AG04450 (cell line): ENCODE measurements around the gene HACL1. TPM values are rescaled to one million over a fixed set of nuclear protein-coding genes. Genes with fewer than 3 reads are reported as not detected.

Experiments used
- CTCF ChIA-PET: fragments of 300-600, 350-600 bp; formaldehyde crosslinking; extraction: SDS; loops from one replicate; lab custom pipeline; 2022; ENCODE audit warnings: antibody characterized with exemption, inconsistent platforms; lab: Charles Lee
- POLR2A ChIA-PET: fragments of 350-600 bp; formaldehyde crosslinking; extraction: SDS; loops from one replicate; lab custom pipeline; 2021; ENCODE audit warnings: antibody characterized with exemption, inconsistent platforms; lab: Yijun Ruan, JAX
- DNase-seq: peaks from one replicate; pipeline ENCODE4 v3.0.0-alpha.2; 2011; ENCODE audit warnings: low read depth, low spot score
- H3K27ac ChIP-seq: one replicate; pipeline ENCODE4 v1.5.1; 2012; ENCODE audit warnings: low read depth, low read length, control low read depth
- H3K27me3 ChIP-seq: one replicate; pipeline ENCODE4 v1.6.0; 2012; ENCODE audit warnings: low read length; ENCODE audit not compliant: control insufficient read depth, insufficient read depth
- H3K4me3 ChIP-seq: 2 replicates; pipeline ENCODE4 v1.5.1; 2011; ENCODE audit warnings: mild to moderate bottlenecking, low read depth, low read length, control low read depth
- H3K9me3 ChIP-seq: 2 replicates; pipeline ENCODE4 v1.5.1; 2012; ENCODE audit warnings: low read length; ENCODE audit not compliant: control insufficient read depth, insufficient read depth
- CTCF ChIP-seq: IDR thresholded peaks from 2 replicates; pipeline ENCODE4 v1.5.1; 2011; ENCODE audit warnings: low read depth, low read length, control low read depth, inconsistent platforms
- polyA plus RNA-seq: library from polyadenylated mRNA; depleted of rRNA; stranded (reverse); fragments of >200 nt; gene quantifications from 2 replicates; pipeline ENCODE4 v1.2.3, GENCODE V29; 2011

Gene HACL1
- polyA plus RNA-seq, 1 experiment, result 22.0 TPM

- no peak overlapping the region for H3K4me3 ChIP-seq
These were observed 33.3 kb upstream of the HACL1 start for GRCh38 chr3:15634671-15635070.

GRCh38 chr3:15633766-15634598, 32.6 kb upstream of the HACL1 start:
- Histone ChIP-seq H3K27ac (peak overlapping the region; percentile 70), H3K4me3 (no peak overlapping the region), H3K9me3 (no peaks in the 10 kb centered on the region), H3K27me3 (no peaks in the 10 kb centered on the region)
- ChIA-PET CTCF (interaction anchor here (1.4 to 1.7 kb wide), 2 partner anchors 12 to 178 kb away, joined by 4 to 6 read pairs; no protein-coding TSS in a partner anchor), POLR2A (interaction anchor here (1.3 to 2.6 kb wide), 2 partner anchors 13 to 147 kb away, joined by 5 to 20 read pairs; no protein-coding TSS in a partner anchor)
- no peak for TF ChIP-seq CTCF
- no peak for DNase-seq

More at GRCh38 chr3:15634671-15635070, 33.3 kb upstream of the HACL1 start:
- ChIA-PET CTCF (interaction anchor here (1.4 kb wide), 1 partner anchor 177 kb away, joined by 6 read pairs; no protein-coding TSS in a partner anchor), POLR2A (interaction anchor here (0.6 to 2.6 kb wide), 3 partner anchors 12 to 426 kb away, joined by 3 to 20 read pairs (median 5); no protein-coding TSS in a partner anchor)
- Histone ChIP-seq H3K9me3 (no peaks in the 10 kb centered on the region), H3K27me3 (no peaks in the 10 kb centered on the region), H3K27ac (peak overlapping the region; percentile 98)
- no peak for DNase-seq
- TF ChIP-seq CTCF, result no peak

GRCh38 chr3:15633159-15633558, 31.8 kb upstream of the HACL1 start:
- ChIA-PET CTCF (interaction anchor here (1.7 kb wide), 1 partner anchor 13 kb away, joined by 4 read pairs; no protein-coding TSS in a partner anchor), POLR2A (no interaction called here)
- Histone ChIP-seq H3K9me3 (no peaks in the 10 kb centered on the region), H3K27ac (peak overlapping the region; percentile 11), H3K4me3 (no peak overlapping the region), H3K27me3 (no peaks in the 10 kb centered on the region)
- no peak for TF ChIP-seq CTCF
- DNase-seq, result no peak

- Histone ChIP-seq H3K27me3 (no peaks in the 10 kb centered on the region), H3K9me3 (no peaks in the 10 kb centered on the region), H3K27ac (no peak overlapping the region), H3K4me3 (no peak overlapping the region)
- ChIA-PET CTCF (no interaction called here), POLR2A (no interaction called here)
- no peak for TF ChIP-seq CTCF
- no peak for DNase-seq
These were observed 30.8 kb upstream of the HACL1 start for GRCh38 chr3:15632212-15632580.
